GM19193 (cell line): ENCODE results near the gene TSHZ3.

Source experiments
- POLR2A ChIP-seq: IDR thresholded peaks from 4 replicates; pipeline ENCODE4 v1.6.1; 2011; ENCODE audit not compliant: insufficient read depth, insufficient read length; ENCODE audit errors: extremely low read depth

TSHZ3 gene

DNA sequence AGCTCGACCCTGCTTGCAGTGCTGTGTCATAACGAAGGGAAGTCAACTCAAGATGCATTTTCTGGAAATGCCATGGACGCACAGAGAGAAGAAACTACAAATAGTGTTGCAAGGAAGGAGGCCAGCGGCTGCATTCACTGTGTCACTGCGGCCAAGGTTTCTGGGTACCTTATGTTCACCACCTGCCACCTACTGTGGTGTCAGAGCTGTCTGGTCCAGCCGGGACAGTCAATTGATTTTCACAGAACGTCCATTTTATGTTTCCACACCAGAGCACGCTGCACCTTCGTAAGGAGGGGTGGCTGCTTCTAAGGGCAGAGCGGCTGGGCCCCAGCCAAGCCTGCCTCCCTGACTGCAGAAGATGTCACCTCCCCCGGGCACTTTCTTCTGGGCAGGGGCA, 17.7 kb downstream of the TSHZ3 start:
- no peak for TF ChIP-seq POLR2A

DNA sequence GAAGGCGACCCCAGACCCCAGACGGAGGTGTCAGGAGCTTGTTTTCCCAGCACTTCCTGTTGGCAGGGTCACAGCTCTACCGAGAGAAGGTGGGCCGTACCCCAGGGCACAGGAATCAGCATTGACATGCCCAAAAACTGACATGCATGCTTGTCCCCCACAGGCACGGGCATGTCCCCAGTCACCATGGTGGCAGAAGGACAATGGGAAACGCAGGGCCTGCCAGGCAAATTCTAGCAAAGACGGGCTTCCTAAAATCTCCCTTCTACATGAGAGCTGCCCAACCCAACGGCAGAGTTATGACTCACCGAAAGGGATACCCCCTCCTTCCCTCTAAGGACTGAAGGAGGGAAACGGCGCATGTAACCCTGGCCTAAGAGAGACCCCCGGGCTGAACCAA, 18.5 kb downstream of the TSHZ3 start:
- TF ChIP-seq POLR2A, result no peak

DNA sequence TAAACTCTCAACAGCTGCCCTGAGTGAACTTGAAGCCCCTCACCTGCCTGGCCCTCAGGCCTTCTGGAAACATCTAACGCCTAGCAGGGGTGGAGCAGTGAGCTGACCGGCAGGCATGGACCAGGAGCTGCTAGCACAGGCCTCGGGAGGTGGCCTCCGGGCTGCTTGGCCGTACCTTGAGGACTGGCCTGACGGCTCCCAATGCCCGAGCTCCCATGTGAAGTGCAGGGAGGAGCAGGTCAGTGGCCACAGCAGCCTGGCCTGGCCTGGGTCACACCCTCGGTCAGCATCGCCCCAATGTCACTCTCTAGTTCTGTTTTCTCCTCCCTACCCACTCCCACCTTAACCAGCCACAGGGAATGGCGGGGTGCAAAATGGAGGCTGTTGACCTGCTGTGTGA, 19.0 kb downstream of the TSHZ3 start:
- TF ChIP-seq POLR2A, result no peak

DNA sequence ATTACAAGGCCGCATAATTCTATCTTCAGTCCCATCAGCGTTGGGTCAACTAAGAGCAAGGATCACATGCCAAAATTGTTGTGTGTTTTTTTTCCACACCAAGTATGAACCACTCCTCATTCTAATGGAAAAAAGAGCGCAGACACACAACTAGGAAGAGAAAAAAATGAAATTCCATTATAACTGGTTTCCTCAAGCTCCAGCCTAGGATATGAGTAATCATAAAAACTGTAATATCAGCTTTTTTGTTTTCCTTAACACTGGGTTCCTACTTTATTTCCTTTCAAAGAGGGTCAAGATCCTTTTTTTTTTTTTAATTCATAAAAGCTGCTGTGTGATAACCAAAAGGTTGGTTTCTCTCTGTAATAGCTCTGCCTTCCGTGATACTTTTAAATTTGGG, 19.4 kb downstream of the TSHZ3 start:
- TF ChIP-seq POLR2A, result no peak

DNA sequence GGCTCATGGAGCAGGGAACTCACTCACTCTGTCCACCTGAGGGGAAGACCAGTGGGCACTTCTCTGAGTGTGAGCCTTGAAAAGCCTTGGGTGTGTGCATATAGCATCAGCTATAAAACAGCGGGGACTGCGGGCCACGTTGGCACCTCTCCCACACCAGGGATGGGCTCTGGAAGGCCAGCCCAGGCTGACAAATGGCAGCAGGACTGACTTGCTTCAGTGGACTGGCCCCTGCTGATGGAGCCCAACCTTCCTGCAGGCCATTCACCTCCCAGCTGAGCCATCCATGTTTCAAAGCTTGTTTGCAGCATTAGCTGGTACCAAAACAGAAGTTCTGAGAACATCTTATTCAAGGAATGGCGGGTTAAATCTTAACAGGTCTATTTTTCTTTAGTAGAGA, 21.0 kb downstream of the TSHZ3 start:
- no peak for TF ChIP-seq POLR2A

DNA sequence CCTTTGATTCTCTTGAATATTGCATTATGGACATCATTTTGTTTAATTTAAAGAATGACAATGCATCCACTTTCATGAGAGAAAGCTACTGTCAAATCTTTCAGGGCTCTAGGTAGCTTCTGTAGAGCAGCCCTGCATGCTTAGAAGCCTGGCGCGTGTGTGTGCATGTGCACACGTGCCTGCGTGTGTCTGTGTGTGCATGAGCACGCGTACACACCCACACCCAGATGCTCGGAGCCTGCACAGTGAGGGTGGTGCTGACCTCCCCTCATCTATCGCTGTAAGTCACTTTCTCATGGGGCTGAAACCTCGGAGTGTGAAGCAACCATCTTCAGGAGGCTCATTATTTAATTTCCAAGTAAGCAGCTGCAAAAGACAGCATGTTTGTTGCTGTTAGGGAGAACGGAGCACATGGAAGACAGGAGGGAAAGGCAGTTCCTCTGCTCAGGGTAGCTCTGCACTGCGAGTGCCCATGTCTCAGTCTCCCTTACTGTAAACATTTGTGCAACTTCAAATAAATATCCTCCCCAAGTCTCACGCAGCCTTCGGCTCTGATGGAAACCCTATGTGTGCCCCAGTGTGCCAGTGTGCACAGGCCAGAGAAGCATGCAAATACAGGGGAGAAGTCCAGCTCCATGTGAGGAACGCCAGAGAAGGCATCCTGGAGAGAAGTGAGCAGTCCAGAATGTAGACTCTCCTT, 22.8 kb downstream of the TSHZ3 start:
- TF ChIP-seq POLR2A, result no peak

DNA sequence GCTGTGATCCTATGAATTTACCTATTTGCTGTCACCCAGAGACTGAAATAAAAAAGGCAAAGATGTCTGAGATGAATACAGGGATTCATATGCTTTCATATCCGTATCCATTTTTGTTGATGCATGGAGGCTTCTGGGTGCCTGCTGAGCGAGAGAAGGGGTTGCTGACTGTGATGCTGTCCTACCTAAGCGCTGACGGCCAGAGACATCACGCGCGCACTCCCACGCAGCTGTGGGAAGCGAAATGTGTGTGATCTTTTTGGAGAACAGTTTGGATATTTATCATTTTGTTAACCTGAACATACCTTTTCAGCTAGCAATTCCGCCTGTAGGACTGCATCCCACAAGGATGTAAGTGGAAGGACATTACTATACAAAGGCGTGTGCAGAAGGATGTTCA, 23.9 kb downstream of the TSHZ3 start:
- TF ChIP-seq POLR2A, result no peak

DNA sequence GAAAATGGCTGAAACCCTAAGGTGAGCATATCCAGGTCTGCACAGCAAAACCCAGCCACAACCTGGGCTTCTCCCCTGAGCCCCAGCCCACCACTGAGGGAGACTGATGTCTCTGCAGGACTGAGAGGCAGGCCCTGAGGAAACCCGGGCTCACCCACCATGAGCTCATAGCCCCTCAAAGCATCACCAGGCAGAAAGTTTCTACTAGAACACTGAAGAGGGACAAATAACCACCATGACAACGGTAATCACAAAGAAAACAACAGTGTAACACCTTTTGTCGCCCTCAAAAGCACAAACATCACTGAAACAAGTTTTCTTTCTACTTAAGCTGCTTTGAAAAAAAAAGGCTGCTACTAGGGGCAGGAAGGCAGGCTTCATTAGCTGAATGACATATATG, 29.8 kb downstream of the TSHZ3 start:
- no peak for TF ChIP-seq POLR2A

DNA sequence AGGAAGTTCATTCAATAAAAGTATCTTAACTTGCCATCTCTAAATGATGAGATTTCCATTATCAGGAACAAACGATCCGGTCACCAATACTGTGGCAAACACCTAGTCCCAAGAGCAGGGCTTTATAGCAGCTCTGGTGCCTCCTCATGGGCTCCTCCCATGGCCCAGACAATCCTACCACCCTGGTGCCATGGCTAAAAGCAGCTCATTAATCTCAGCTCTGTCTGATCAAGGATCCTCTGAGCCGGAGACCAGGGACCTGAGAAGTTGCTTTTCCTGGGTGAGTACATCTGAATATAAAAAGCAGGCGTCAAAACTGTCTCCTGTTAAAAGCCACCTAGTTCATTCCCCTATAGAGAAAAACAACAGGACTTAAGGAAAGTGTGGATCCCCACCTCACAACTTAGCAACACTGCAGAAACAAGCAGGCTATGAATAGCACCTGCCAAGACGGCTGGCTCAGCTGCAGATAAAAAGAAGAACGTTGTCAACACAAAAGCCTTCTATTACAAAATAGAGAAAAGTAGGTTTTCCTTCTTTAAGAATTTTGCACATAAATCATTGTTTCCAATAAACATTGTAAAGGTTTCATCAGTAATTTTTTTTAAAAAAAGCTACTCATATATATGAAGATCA, 30.3 kb downstream of the TSHZ3 start:
- no peak for TF ChIP-seq POLR2A

DNA sequence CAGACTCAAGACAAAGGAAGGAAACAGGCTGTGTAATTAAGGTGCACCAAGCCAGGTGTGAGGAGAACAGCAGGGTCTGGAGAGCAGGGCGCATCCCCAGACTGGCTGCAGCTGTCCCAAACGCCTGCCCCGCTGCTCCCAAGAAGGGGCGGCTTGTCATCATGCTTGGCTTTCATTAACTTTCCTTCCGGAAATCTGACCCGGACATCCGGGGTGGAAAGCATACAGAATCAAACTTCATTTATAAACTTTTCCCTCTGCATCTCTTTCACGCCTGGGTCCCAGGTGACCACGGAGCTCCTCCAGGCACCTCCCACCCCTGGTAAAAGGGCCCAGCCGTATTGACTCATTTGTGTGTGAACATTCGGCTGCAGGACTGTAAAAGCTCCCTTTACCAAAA, 31.7 kb downstream of the TSHZ3 start:
- no peak for TF ChIP-seq POLR2A

DNA sequence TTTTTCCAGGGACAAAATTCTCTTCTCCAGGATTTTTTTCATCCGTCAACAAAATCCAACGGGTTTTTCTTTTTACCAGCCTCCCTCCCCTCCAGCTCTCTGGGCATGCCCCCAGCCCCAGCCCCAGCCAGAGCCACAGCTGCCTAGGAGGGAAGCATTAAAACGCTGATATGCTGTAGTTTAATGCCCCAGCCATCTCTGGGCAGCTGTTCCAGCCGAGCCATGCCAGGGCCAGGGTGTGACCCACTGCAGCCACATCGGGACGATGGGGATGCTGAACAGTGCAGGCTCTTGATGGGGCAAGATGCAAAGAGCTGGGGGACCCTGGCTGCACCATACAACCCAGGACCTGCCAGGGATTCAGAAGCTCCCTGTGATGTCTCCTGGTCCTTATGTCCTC, 32.1 kb downstream of the TSHZ3 start:
- no peak for TF ChIP-seq POLR2A

DNA sequence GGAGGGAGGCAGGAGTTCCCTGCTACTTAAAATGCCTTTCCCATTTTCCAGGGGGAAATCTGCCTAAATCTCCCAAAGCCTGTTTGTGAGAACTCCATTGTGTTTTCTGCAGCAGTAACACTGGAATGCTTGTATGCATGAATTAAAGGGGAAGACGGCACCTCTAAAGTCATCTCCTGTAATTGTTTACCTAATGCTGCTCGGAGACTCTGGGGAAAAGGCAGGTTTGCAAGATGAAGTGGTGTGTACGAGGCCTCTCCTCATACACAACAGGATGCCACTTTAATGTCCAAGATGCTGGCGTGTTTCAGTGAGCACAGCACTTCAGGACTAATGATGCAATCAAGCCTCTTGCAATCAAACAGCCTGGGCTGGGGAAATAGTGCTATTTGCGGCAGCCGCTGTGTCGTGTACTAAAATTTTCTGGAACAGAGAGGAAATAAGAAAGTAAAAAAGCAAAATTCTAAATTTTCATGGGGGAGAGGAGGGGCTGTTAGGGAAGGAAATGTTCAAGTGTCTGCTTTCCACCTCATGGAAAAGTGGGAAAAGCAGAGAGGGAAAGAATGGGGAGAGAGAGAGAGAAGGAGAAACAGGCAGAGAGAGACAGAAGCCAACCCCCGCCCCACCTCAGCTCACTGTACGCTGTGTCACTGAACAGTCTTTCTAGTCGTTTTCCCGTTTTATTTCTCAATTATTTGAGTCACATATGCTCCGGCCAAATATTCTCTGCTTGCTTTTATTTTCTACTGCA, 32.9 kb downstream of the TSHZ3 start:
- no peak for TF ChIP-seq POLR2A

DNA sequence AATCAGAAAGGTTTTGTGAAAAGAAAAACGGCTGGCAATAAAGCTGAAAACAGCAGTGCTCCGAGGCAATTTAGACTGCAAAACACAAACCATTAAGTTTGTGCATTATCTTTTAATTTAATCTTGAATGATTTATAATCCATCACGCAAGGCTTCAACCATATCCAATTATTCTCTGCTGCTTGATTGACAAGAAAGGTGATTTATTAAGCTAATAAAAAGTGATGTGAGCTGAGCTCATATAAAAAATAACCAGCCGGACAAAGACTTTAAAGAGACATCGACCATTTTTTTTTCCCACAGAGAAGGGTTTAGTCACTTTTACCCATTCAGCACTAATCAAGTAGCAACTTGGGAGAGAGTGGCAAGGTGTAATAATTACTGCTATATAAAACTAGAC, 33.6 kb downstream of the TSHZ3 start:
- TF ChIP-seq POLR2A, result no peak

DNA sequence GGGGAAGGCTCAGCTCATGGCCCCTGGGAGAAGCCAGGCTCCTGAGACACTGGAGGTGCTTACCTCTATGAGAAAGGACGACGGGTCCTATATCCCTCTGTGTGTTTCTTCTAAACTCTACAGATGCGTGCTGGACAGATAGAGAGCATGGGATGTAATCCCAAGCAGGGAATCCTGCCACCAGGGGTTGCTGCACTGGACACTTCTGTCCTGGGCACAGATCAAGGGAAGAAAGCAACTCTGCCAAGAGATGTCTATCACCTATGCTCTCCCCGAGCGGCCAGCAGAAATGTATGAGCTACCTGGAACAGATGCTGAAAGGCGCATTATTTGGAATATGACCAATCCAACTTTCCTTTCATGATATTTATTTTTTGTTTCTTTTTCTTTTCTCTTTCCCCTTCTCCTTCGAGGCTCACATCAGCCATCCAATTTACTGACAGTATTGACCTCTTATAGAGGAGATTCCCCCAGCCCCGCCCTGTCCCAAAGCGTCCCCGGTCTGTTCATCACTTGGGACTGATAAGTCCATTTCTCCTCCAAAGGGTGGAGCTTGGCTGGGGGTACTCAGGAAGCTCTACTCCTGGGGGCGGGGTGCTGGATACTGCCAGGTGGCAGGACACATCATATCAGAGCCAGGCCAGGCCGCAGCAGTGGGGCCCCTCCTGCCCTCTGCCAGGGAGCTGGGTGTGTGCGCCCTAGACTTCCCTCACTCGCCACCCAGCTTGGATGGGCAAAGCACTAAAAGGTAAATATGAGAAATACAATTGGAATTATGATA, 34.2 kb downstream of the TSHZ3 start:
- no peak for TF ChIP-seq POLR2A

DNA sequence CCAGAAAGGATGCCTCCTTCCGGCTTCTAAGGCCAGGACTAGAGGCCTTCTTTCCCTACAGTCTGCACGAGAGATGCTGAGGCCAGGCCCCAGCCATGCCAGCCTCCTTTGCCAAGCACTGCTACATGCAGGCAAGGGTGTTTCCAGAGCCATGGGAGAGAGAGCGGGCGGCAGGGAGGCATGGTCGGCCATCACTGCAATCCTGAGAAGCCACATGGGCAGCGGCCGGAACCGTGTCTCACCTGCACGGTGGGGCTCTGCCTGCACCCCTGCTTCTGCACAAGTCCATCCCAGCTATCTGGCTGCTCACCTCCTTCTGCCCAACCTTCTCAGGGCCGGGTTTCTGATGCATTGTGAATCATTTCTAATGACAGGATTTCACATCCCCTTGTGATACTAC, 35.1 kb downstream of the TSHZ3 start:
- no peak for TF ChIP-seq POLR2A
